HepG2 (cell line): ENCODE results near the gene MYO7B. TPM values are rescaled to one million over a fixed set of nuclear protein-coding genes. Genes with fewer than 3 reads are reported as not detected.

ENCODE experiments used
- ATAC-seq: fragments of 200-7000 bp; cut with Tn5 transposase; 3 replicates; pipeline ENCODE4 v1.9.1; 2020; ENCODE audit warnings: mild to moderate bottlenecking, moderate library complexity
- BruUV-seq: library from RNA; stranded (reverse); fragments of 400-500 nt; replicated peaks from 2 replicates; lab custom pipeline; 2021; lab: Mats Ljungman, UMichigan
- CTCF ChIA-PET: fragments of 300-600 bp; formaldehyde crosslinking; extraction: SDS; loops from one replicate; lab custom pipeline; 2021; ENCODE audit warnings: low total read pairs, inconsistent platforms, low intra/inter-chr PET ratio; lab: Yijun Ruan, JAX
- POLR2A ChIA-PET: fragments of 350-600 bp; sonication (Branson Sonifier 250); formaldehyde crosslinking; loops from one replicate; lab custom pipeline; 2020; ENCODE audit warnings: antibody characterized with exemption, inconsistent platforms; lab: Yijun Ruan, JAX
- DNase-seq: peaks from one replicate; pipeline ENCODE4 v3.0.0-alpha.2; 2015; ENCODE audit warnings: low spot score
- FAIRE-seq: peaks from 3 replicates; lab custom pipeline; 2011; peaks lifted over from hg19 to GRCh38; lab: Jason Lieb, UNC
- H2AFZ ChIP-seq: one replicate; pipeline ENCODE4 v1.6.1; 2011; ENCODE audit warnings: low read length, inconsistent platforms
- H3K27ac ChIP-seq: fragments of 300-600 bp; 3 replicates; pipeline ENCODE4 v1.8.0; 2011; ENCODE audit warnings: mixed run types, mild to moderate bottlenecking, mixed read lengths, low read length, inconsistent platforms; ENCODE audit not compliant: insufficient read depth; ENCODE audit errors: extremely low read length
- H3K27me3 ChIP-seq, 2 experiments: fragments of 200-600 bp in 1 of 2; 2 replicates in 1 of 2; 3 replicates in 1 of 2; pipeline versions ENCODE4 v1.6.0 to v1.8.0; 2011; ENCODE audit warnings: low read length in 2 of 2, mild to moderate bottlenecking in 2 of 2, moderate library complexity in 2 of 2, inconsistent platforms in 1 of 2; ENCODE audit not compliant: insufficient read depth in 2 of 2, control insufficient read depth in 1 of 2
- H3K36me3 ChIP-seq, 2 experiments: fragments of 200-600 bp in 1 of 2; replicated peaks in 1 of 2; 2 replicates in 1 of 2; 3 replicates in 1 of 2; pipeline versions ENCODE4 v1.5.1 to v1.8.0; 2011; ENCODE audit warnings: low read length in 2 of 2, inconsistent platforms in 1 of 2; ENCODE audit not compliant: insufficient read depth in 2 of 2, control insufficient read depth in 1 of 2
- H3K4me1 ChIP-seq: 2 replicates; pipeline ENCODE4 v1.5.1; 2012; ENCODE audit warnings: low read length, inconsistent platforms; ENCODE audit not compliant: insufficient read depth
- H3K4me2 ChIP-seq: 2 replicates; pipeline ENCODE4 v1.6.0; 2011; ENCODE audit warnings: low read depth, low read length, inconsistent platforms
- H3K4me3 ChIP-seq, 3 experiments: fragments of 200-600 bp in 1 of 3; sonication (generic), shearing (Covaris generic) in 1 of 3; replicated peaks in 1 of 3; 2 replicates each; pipeline ENCODE4 v1.5.1; 2011 to 2016; ENCODE audit warnings: low read length in 3 of 3, inconsistent platforms in 2 of 3, low read depth in 2 of 3, mild to moderate bottlenecking in 2 of 3, control low read depth in 1 of 3, mixed read lengths in 1 of 3; ENCODE audit not compliant: insufficient read depth in 1 of 3
- H3K79me2 ChIP-seq: one replicate; pipeline ENCODE4 v1.6.1; 2011; ENCODE audit warnings: low read length, inconsistent platforms; ENCODE audit not compliant: insufficient read depth
- H3K9ac ChIP-seq: 2 replicates; pipeline ENCODE4 v1.6.0; 2011; ENCODE audit warnings: mild to moderate bottlenecking, low read depth, low read length, inconsistent platforms; ENCODE audit not compliant: insufficient read depth
- H3K9me3 ChIP-seq: 2 replicates; pipeline ENCODE4 v1.5.1; 2012; ENCODE audit warnings: mild to moderate bottlenecking, low read length
- H4K20me1 ChIP-seq: 2 replicates; pipeline ENCODE4 v1.6.0; 2011; ENCODE audit warnings: inconsistent platforms, mild to moderate bottlenecking, low read length, moderate library complexity; ENCODE audit not compliant: insufficient read depth
- CC2D1A ChIP-seq: sonication (generic); formaldehyde crosslinking; IDR thresholded peaks from 2 replicates; pipeline ENCODE4 v1.8.1; 2023; ENCODE audit warnings: mild to moderate bottlenecking, missing genetic modification reagents
- FOSL2 ChIP-seq: sonication (generic); formaldehyde crosslinking; IDR thresholded peaks from 2 replicates; pipeline ENCODE4 v1.4.0; 2020; ENCODE audit warnings: missing genetic modification reagents
- HOXA7 ChIP-seq: sonication (generic); formaldehyde crosslinking; IDR thresholded peaks from 2 replicates; pipeline ENCODE4 v1.8.1; 2022; ENCODE audit warnings: mild to moderate bottlenecking, missing genetic modification reagents, moderate library complexity
- PAF1 ChIP-seq: IDR thresholded peaks from 2 replicates; pipeline ENCODE4 v1.6.1; 2016; ENCODE audit warnings: missing genetic modification reagents, missing compliant biosample characterization
- ZNF12 ChIP-seq: sonication (generic); formaldehyde crosslinking; IDR thresholded peaks from 2 replicates; pipeline ENCODE4 v1.5.0; 2020; ENCODE audit warnings: missing genetic modification reagents
- WGBS: methylation state at CpG from one replicate; pipeline ENCODE4 v1.1.6; 2017; ENCODE audit warnings: low lambda C conversion rate; 5-methylcytosine and 5-hydroxymethylcytosine counted together
- in situ Hi-C: cut with HindIII; loops from 2 replicates; pipeline ENCODE4 v1.10.0; 2017; ENCODE audit warnings: low pct_unique_long_range_greater_than_20kb; ENCODE audit not compliant: extremely low pct_ligation_motif_present
- intact Hi-C: fragments of 100-400 bp; cut with micrococcal nuclease; formaldehyde crosslinking; loops from one replicate; pipeline ENCODE4 v1.10.0; 2022; ENCODE audit not compliant: unreplicated experiment
- polyA plus RNA-seq, 8 experiments: library from polyadenylated mRNA; depleted of rRNA in 3 of 8; stranded (reverse) in 7 of 8; unstranded in 1 of 8; fragments of >200 nt; fragmentation: Illumina TruSeq in 4 of 8; extraction: Trizol in 4 of 8; gene quantifications; 2 replicates each; pipeline versions ENCODE4 v1.2.1 to v1.2.3, GENCODE V29; 2011 to 2016; ENCODE audit warnings: low read depth in 4 of 8, missing spikeins in 1 of 8, mixed read lengths in 1 of 8; ENCODE audit not compliant: insufficient read depth in 1 of 8
- total RNA-seq, 5 experiments: library from RNA; depleted of rRNA; stranded (reverse); fragments of >200 nt; fragmentation: Illumina TruSeq; extraction: Trizol; gene quantifications; 2 replicates each; pipeline ENCODE4 v1.2.3, GENCODE V29; 2016; ENCODE audit warnings: low read depth in 1 of 5
- TF ChIP-seq, protein P1 (sequence below): IDR thresholded peaks from 2 replicates; pipeline ENCODE4 v1.6.1; 2018; ENCODE audit warnings: missing genetic modification reagents, mild to moderate bottlenecking, missing compliant biosample characterization
- TF ChIP-seq, protein P2 (sequence below): sonication (generic); formaldehyde crosslinking; IDR thresholded peaks from 2 replicates; pipeline ENCODE4 v1.8.0; 2022; ENCODE audit warnings: mild to moderate bottlenecking, missing genetic modification reagents, moderate library complexity
- TF ChIP-seq, protein P3 (sequence below): sonication (generic); formaldehyde crosslinking; IDR thresholded peaks from 2 replicates; pipeline ENCODE4 v1.4.0; 2020; ENCODE audit warnings: missing genetic modification reagents, borderline replicate concordance
- TF ChIP-seq, protein P4 (sequence below): sonication (generic); formaldehyde crosslinking; IDR thresholded peaks from 2 replicates; pipeline ENCODE4 v1.4.0; 2020; ENCODE audit warnings: mild to moderate bottlenecking, missing genetic modification reagents, borderline replicate concordance

MYO7B gene
- total and polyA plus RNA-seq, 2 of the 13 experiments (the other 11 are each of a cell fraction or from before 2014, with no cell fraction given) = not detected

DNA sequence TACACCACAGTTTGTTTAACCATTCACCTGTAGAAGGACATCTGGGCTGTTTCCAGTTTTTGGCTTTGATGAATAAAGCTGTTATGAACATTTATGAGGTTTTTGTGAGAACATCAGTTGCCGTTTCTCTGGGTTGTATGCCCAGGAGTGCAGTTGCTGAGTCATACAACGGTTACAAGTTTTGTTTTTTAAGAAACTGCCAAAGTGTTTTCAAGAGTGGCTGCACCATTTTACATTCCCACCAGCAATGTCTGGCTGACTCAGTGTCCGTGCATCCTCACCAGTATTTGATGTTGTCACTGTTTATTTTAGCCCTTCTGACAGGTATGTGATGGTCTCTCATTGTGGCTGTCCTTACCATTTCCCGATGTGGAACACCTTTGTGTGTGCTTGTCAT, 62.5 kb downstream of the MYO7B start:
- FAIRE-seq = no peak
- POLR2A ChIA-PET = no interaction called here

DNA sequence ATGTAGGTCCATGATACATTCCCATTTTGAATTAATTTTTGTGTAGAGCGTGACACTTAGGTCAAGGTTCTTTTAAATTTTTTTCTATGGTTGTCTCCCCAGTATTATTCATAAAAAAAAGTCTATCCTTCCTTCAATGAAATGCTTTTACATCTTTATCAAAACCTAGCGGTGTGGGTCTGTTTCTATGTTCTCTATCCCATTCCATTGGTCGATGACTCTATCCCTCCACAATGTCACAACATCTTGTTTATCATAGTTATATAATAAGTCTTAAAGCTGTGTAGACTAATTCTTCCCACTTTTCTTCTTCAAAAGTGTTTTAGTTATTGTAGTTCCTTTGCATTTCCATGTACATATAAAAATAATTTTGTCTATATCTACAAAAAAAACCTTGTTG, 63.2 kb downstream of the MYO7B start:
- CTCF ChIA-PET = no interaction called here
- FAIRE-seq = no peak
- in situ Hi-C loops = no loop called here

More for the DNA sequence above, 62.5 kb downstream of the MYO7B start:
- no peaks in the 10 kb centered on the region for H3K9me3 ChIP-seq
- DNase-seq (no peak), ATAC-seq (no peak)
- H2AFZ ChIP-seq = no peak overlapping the region
- H3K27ac ChIP-seq = no peak overlapping the region
- CTCF ChIA-PET = no interaction called here
- WGBS = 8% methylated on average over 4 of the region's 4 CpGs
- no peaks in the 10 kb centered on the region for H3K36me3 ChIP-seq
- no peak overlapping the region for H3K4me3 ChIP-seq
- intact Hi-C loops = loop anchor here (10.0 kb wide), 1 partner anchor 227 kb away; no protein-coding TSS in a partner anchor
- H3K9ac ChIP-seq = no peak overlapping the region
- BruUV-seq = no TSS peak
- no peak overlapping the region for H3K4me2 ChIP-seq
- no peaks in the 10 kb centered on the region for H4K20me1 ChIP-seq
- in situ Hi-C loops = no loop called here
- no peaks in the 10 kb centered on the region for H3K4me1 ChIP-seq
- TF ChIP-seq ZNF12 (no peak), CC2D1A (CRISPR knock-in tag) (no peak), FOSL2 (CRISPR knock-in tag) (0 out of 2 replicates have a peak, but pooled peaks have one; percentile 7), HOXA7 (no peak)
- H3K27me3 ChIP-seq = peaks cover 2 to 23% of the 10 kb centered on the region in 2 experiments; a peak in 4 of 5 replicates
- no peaks in the 10 kb centered on the region for H3K79me2 ChIP-seq

More for the DNA sequence above, 63.2 kb downstream of the MYO7B start:
- DNase-seq = no peak
- no peak overlapping the region for H2AFZ ChIP-seq
- no peak overlapping the region for H3K4me3 ChIP-seq
- POLR2A ChIA-PET = no interaction called here
- WGBS = 47% methylated on average over 3 of the region's 3 CpGs
- ATAC-seq = no peak
- H3K36me3 ChIP-seq = no peaks in the 10 kb centered on the region
- intact Hi-C loops = loop anchor here (10.0 kb wide), 1 partner anchor 226 kb away; no protein-coding TSS in a partner anchor
- H4K20me1 ChIP-seq = no peaks in the 10 kb centered on the region
- H3K9me3 ChIP-seq = no peaks in the 10 kb centered on the region
- H3K27ac ChIP-seq = no peak overlapping the region
- H3K9ac ChIP-seq = no peak overlapping the region
- no peaks in the 10 kb centered on the region for H3K79me2 ChIP-seq
- no peak overlapping the region for H3K4me2 ChIP-seq
- BruUV-seq = no TSS peak
- TF ChIP-seq, protein P1, sequence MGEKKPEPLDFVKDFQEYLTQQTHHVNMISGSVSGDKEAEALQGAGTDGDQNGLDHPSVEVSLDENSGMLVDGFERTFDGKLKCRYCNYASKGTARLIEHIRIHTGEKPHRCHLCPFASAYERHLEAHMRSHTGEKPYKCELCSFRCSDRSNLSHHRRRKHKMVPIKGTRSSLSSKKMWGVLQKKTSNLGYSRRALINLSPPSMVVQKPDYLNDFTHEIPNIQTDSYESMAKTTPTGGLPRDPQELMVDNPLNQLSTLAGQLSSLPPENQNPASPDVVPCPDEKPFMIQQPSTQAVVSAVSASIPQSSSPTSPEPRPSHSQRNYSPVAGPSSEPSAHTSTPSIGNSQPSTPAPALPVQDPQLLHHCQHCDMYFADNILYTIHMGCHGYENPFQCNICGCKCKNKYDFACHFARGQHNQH = no peak
- TF ChIP-seq, protein P2, sequence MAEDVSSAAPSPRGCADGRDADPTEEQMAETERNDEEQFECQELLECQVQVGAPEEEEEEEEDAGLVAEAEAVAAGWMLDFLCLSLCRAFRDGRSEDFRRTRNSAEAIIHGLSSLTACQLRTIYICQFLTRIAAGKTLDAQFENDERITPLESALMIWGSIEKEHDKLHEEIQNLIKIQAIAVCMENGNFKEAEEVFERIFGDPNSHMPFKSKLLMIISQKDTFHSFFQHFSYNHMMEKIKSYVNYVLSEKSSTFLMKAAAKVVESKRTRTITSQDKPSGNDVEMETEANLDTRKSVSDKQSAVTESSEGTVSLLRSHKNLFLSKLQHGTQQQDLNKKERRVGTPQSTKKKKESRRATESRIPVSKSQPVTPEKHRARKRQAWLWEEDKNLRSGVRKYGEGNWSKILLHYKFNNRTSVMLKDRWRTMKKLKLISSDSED (CRISPR knock-in tag) = no peak
- TF ChIP-seq PAF1 (CRISPR knock-in tag) = no peak
- TF ChIP-seq, protein P3, sequence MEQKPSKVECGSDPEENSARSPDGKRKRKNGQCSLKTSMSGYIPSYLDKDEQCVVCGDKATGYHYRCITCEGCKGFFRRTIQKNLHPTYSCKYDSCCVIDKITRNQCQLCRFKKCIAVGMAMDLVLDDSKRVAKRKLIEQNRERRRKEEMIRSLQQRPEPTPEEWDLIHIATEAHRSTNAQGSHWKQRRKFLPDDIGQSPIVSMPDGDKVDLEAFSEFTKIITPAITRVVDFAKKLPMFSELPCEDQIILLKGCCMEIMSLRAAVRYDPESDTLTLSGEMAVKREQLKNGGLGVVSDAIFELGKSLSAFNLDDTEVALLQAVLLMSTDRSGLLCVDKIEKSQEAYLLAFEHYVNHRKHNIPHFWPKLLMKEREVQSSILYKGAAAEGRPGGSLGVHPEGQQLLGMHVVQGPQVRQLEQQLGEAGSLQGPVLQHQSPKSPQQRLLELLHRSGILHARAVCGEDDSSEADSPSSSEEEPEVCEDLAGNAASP (CRISPR knock-in tag) = no peak
- TF ChIP-seq, protein P4, sequence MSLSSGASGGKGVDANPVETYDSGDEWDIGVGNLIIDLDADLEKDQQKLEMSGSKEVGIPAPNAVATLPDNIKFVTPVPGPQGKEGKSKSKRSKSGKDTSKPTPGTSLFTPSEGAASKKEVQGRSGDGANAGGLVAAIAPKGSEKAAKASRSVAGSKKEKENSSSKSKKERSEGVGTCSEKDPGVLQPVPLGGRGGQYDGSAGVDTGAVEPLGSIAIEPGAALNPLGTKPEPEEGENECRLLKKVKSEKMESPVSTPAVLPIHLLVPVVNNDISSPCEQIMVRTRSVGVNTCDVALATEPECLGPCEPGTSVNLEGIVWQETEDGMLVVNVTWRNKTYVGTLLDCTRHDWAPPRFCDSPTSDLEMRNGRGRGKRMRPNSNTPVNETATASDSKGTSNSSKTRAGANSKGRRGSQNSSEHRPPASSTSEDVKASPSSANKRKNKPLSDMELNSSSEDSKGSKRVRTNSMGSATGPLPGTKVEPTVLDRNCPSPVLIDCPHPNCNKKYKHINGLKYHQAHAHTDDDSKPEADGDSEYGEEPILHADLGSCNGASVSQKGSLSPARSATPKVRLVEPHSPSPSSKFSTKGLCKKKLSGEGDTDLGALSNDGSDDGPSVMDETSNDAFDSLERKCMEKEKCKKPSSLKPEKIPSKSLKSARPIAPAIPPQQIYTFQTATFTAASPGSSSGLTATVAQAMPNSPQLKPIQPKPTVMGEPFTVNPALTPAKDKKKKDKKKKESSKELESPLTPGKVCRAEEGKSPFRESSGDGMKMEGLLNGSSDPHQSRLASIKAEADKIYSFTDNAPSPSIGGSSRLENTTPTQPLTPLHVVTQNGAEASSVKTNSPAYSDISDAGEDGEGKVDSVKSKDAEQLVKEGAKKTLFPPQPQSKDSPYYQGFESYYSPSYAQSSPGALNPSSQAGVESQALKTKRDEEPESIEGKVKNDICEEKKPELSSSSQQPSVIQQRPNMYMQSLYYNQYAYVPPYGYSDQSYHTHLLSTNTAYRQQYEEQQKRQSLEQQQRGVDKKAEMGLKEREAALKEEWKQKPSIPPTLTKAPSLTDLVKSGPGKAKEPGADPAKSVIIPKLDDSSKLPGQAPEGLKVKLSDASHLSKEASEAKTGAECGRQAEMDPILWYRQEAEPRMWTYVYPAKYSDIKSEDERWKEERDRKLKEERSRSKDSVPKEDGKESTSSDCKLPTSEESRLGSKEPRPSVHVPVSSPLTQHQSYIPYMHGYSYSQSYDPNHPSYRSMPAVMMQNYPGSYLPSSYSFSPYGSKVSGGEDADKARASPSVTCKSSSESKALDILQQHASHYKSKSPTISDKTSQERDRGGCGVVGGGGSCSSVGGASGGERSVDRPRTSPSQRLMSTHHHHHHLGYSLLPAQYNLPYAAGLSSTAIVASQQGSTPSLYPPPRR (CRISPR knock-in tag) = no peak
- no peaks in the 10 kb centered on the region for H3K4me1 ChIP-seq
- peaks cover 0 to 20% of the 10 kb centered on the region in 2 experiments; a peak in 3 of 5 replicates for H3K27me3 ChIP-seq
